SK-N-SH treated with all-trans-retinoic acid at 6 μM for 48 hours (cell line): Measurements from ENCODE around the gene UBQLN4.

Experiments used
- ARNTL ChIP-seq: fragments of 450-650 bp; formaldehyde crosslinking; IDR thresholded peaks from 2 replicates; pipeline ENCODE4 v1.5.0; 2020; ENCODE audit warnings: low read depth, mild to moderate bottlenecking, moderate library complexity, borderline replicate concordance
- CREB5 ChIP-seq: fragments of 250-450 bp; sonication (Bioruptor Pico); IDR thresholded peaks from 2 replicates; pipeline ENCODE4 v1.5.1; 2020; ENCODE audit warnings: low read depth, mild to moderate bottlenecking, moderate library complexity
- CSDC2 ChIP-seq: fragments of 250-450 bp; sonication (Bioruptor Pico); IDR thresholded peaks from 2 replicates; pipeline ENCODE4 v1.5.0; 2020; ENCODE audit warnings: mild to moderate bottlenecking, moderate library complexity
- PATZ1 ChIP-seq: fragments of 250-450 bp; sonication (Bioruptor Pico); IDR thresholded peaks from 2 replicates; pipeline ENCODE4 v1.8.0; 2020; ENCODE audit warnings: mild to moderate bottlenecking, moderate library complexity, borderline replicate concordance
- RARB ChIP-seq: fragments of 250-450 bp; sonication (Bioruptor Pico); IDR thresholded peaks from 2 replicates; pipeline ENCODE4 v1.8.0; 2021; ENCODE audit warnings: mild to moderate bottlenecking, moderate library complexity
- TOX ChIP-seq: fragments of 250-450 bp; sonication (Bioruptor Pico); IDR thresholded peaks from 2 replicates; pipeline ENCODE4 v1.8.0; 2021; ENCODE audit warnings: mild to moderate bottlenecking, moderate library complexity, borderline replicate concordance
- ZFP3 ChIP-seq: fragments of 250-450 bp; sonication (Bioruptor Pico); IDR thresholded peaks from 2 replicates; pipeline ENCODE4 v1.5.0; 2020; ENCODE audit warnings: mild to moderate bottlenecking, moderate library complexity
- ZNF565 ChIP-seq: fragments of 450-650 bp; formaldehyde crosslinking; conservative IDR thresholded peaks from 2 replicates; pipeline ENCODE4 v1.5.0; 2020; ENCODE audit warnings: low read depth, mild to moderate bottlenecking, moderate library complexity

- no peak for TF ChIP-seq ARNTL (CRISPR knock-in tag)
- TF ChIP-seq ZFP3 (CRISPR knock-in tag): no peak
- TF ChIP-seq RARB: no peak
- no peak for TF ChIP-seq PATZ1 (CRISPR knock-in tag)
- TF ChIP-seq CSDC2: no peak
- TF ChIP-seq CREB5: no peak
- no peak for TF ChIP-seq ZNF565
- TF ChIP-seq TOX (CRISPR knock-in tag): no peak
Observed at GRCh38 chr1:156075775-156076204, 22.2 kb upstream of the UBQLN4 start.
